ENCODE measurements around the gene CFLAR. TPM values are rescaled to one million over a fixed set of nuclear protein-coding genes. Genes with fewer than 3 reads are reported as not detected.

The CFLAR gene
- polyA plus RNA-seq, 1 of the 3 experiments (the other 2 are of a cell fraction): 23.7 TPM

- peaks cover 0 to 8% of the 10 kb centered on the region in 2 experiments; a peak in 3 of 4 replicates for H3K4me1 ChIP-seq (ENCODE audit: control insufficient read depth in 1 of 2, insufficient read depth in 2 of 2, low read depth in 1 of 2, low read length in 1 of 2)
- ChIA-PET CTCF (interaction anchor here (1.0 kb wide), 1 partner anchor 27 kb away, joined by 5 read pairs; no protein-coding TSS in a partner anchor), POLR2A (interaction anchor here (0.5 kb wide), 1 partner anchor 9 kb away, joined by 5 read pairs; no protein-coding TSS in a partner anchor)
- 66% methylated on average over 6 of the region's 6 CpGs for WGBS (ENCODE audit: low lambda C conversion rate)
- no peaks in the 10 kb centered on the region for H3F3A ChIP-seq (replicated peaks; ENCODE audit: insufficient read depth)
- H4K20me1 ChIP-seq (ENCODE audit: insufficient read depth): no peaks in the 10 kb centered on the region
- H3K9me2 ChIP-seq: no peaks in the 10 kb centered on the region
- no peak overlapping the region for H3K4me3 ChIP-seq (ENCODE audit: low read depth in 2 of 2, low read length in 1 of 2)
- H3K27ac ChIP-seq (ENCODE audit: low read depth in 2 of 2, low read length in 1 of 2): no peak overlapping the region
- DNase-seq: peak; percentile 43
- TF ChIP-seq TEAD4 (IDR thresholded peaks at IDR 0.05; ENCODE audit: borderline replicate concordance, insufficient read depth) (no peak), FOXM1 (IDR thresholded peaks at IDR 0.05; ENCODE audit: low read depth) (no peak), PBX3 (IDR thresholded peaks at IDR 0.05) (no peak), FOSL2 (IDR thresholded peaks at IDR 0.05; ENCODE audit: borderline replicate concordance, low read depth) (no peak), NFIC (IDR thresholded peaks at IDR 0.05; ENCODE audit: borderline replicate concordance) (no peak), GABPA (IDR thresholded peaks at IDR 0.05; ENCODE audit: low read depth) (no peak), GATA2 (CRISPR knock-in tag; IDR thresholded peaks at IDR 0.05) (no peak)
- no peak overlapping the region for H3K4me2 ChIP-seq
- H3K27me3 ChIP-seq (ENCODE audit: insufficient read depth): no peaks in the 10 kb centered on the region
- H2AFZ ChIP-seq (ENCODE audit: low read depth): no peak overlapping the region
- H3K36me3 ChIP-seq (replicated peaks in 1 of 2; ENCODE audit: control insufficient read depth in 1 of 2, insufficient read depth in 2 of 2, low read length in 1 of 2): no peaks in the 10 kb centered on the region
- H3K9ac ChIP-seq: no peak overlapping the region
- H3K9me3 ChIP-seq: no peaks in the 10 kb centered on the region
- no peaks in the 10 kb centered on the region for H3K79me2 ChIP-seq (ENCODE audit: insufficient read depth)
Observed at GRCh38 chr2:201203916-201204654, 88.1 kb downstream of the CFLAR start.

- Histone ChIP-seq H3K79me2 (ENCODE audit: insufficient read depth) (no peaks in the 10 kb centered on the region), H3K9me3 (no peaks in the 10 kb centered on the region), H3K4me1 (ENCODE audit: control insufficient read depth in 1 of 2, insufficient read depth in 2 of 2, low read depth in 1 of 2, low read length in 1 of 2) (peaks cover 0 to 8% of the 10 kb centered on the region in 2 experiments; a peak in 3 of 4 replicates), H3K27me3 (ENCODE audit: insufficient read depth) (no peaks in the 10 kb centered on the region), H4K20me1 (ENCODE audit: insufficient read depth) (no peaks in the 10 kb centered on the region), H3K27ac (ENCODE audit: low read depth in 2 of 2, low read length in 1 of 2) (no peak overlapping the region), H2AFZ (ENCODE audit: low read depth) (0 out of 2 replicates have a peak overlapping the region, but pooled peaks have one; percentile 70), H3K9me2 (no peaks in the 10 kb centered on the region), H3K36me3 (replicated peaks in 1 of 2; ENCODE audit: control insufficient read depth in 1 of 2, insufficient read depth in 2 of 2, low read length in 1 of 2) (no peaks in the 10 kb centered on the region), H3K4me2 (no peak overlapping the region), H3K9ac (no peak overlapping the region), H3K4me3 (ENCODE audit: low read depth in 2 of 2, low read length in 1 of 2) (no peak overlapping the region), H3F3A (replicated peaks; ENCODE audit: insufficient read depth) (no peaks in the 10 kb centered on the region)
- 94% methylated on average over 9 of the region's 9 CpGs for WGBS (ENCODE audit: low lambda C conversion rate)
- no peak for DNase-seq
- ChIA-PET POLR2A (interaction anchor here (0.5 kb wide), 1 partner anchor 10 kb away, joined by 5 read pairs; no protein-coding TSS in a partner anchor), CTCF (no interaction called here)
- no peak for TF ChIP-seq NRF1 (IDR thresholded peaks at IDR 0.05; ENCODE audit: low read depth, low read length)
- no peak for TF ChIP-seq ZBTB33 (IDR thresholded peaks at IDR 0.05; ENCODE audit: borderline replicate concordance, low read depth)
- no peak for TF ChIP-seq FOSL2 (IDR thresholded peaks at IDR 0.05; ENCODE audit: borderline replicate concordance, low read depth)
- no peak for TF ChIP-seq EZH2phosphoT487 (IDR thresholded peaks at IDR 0.05; ENCODE audit: borderline replicate concordance, low read depth)
- TF ChIP-seq GATA2 (CRISPR knock-in tag; IDR thresholded peaks at IDR 0.05): no peak
- no peak for TF ChIP-seq IRF3 (IDR thresholded peaks at IDR 0.05; ENCODE audit: low read depth, low read length)
- no peak for TF ChIP-seq JUND (IDR thresholded peaks at IDR 0.05)
- no peak for TF ChIP-seq MXI1 (IDR thresholded peaks at IDR 0.05; ENCODE audit: low read depth, low read length)
- no peak for TF ChIP-seq MAX (IDR thresholded peaks at IDR 0.05; ENCODE audit: low read depth)
- no peak for TF ChIP-seq RFX5 (IDR thresholded peaks at IDR 0.05; ENCODE audit: low read length)
- TF ChIP-seq FOXM1 (IDR thresholded peaks at IDR 0.05; ENCODE audit: low read depth): no peak
- TF ChIP-seq SMC3 (IDR thresholded peaks at IDR 0.05; ENCODE audit: low read depth, low read length): no peak
- no peak for TF ChIP-seq RXRA (IDR thresholded peaks at IDR 0.05; ENCODE audit: borderline replicate concordance, low read depth)
- no peak for TF ChIP-seq TAF1 (IDR thresholded peaks at IDR 0.05; ENCODE audit: borderline replicate concordance, low read depth, low read length)
- no peak for TF ChIP-seq MEF2A (IDR thresholded peaks at IDR 0.05; ENCODE audit: borderline replicate concordance, low read depth)
- TF ChIP-seq YY1 (IDR thresholded peaks at IDR 0.05; ENCODE audit: low read depth): no peak
- no peak for TF ChIP-seq RAD21 (IDR thresholded peaks at IDR 0.05; ENCODE audit: low read length)
Observed at GRCh38 chr2:201204655-201205514, 88.9 kb downstream of the CFLAR start.

All from SK-N-SH (cell line).